ENCODE results near the gene TMTC2.

Gene TMTC2

DNA sequence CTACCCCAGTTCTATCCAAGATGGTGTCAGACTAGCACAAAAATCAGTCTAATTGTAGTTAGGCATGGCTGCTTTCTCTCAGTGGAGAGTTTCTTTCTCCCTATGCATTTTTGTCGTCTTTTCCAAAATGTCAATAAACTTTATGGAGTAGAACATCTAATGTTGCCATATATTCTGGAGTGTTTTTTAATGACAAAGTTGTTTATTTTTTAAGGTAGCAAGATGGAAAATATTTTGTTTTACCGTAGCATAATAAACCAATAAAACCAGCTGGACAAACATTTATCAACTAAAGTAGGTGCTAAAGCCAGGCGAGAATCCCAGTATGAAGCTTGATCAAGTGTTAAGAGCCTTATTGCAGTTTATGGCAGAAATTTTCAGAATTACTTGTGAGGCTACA, 146.3 kb downstream of the TMTC2 start:
- no peak for TF ChIP-seq EGR1 (IDR thresholded peaks at IDR 0.05)
- TF ChIP-seq RAD21 (IDR thresholded peaks at IDR 0.05; ENCODE audit: low read depth): no peak
- TF ChIP-seq TAF1 (IDR thresholded peaks at IDR 0.05; ENCODE audit: low read depth): no peak

DNA sequence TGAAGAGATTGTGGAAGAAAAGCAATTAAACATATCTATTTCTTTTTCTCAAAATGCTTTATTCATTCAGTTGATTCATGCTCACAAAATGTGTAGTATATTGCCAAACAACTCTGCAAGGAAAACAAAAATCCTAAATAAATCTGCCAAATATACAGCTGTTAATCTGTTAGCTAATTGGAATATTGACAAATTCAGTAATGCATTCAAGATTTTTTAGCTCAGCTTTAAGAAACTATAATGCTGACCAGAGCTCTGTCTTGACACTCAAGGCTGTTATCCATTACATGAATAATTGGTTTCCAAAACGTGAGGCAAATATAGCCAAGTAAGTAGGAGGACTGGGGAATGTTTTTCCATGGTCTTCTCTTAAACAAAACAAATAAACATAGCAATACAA, 146.8 kb downstream of the TMTC2 start:
- no peak for TF ChIP-seq CREB1 (IDR thresholded peaks at IDR 0.05; ENCODE audit: low read depth)
- TF ChIP-seq TCF12 (IDR thresholded peaks at IDR 0.05; ENCODE audit: low read depth): no peak
- no peak for TF ChIP-seq EP300 (IDR thresholded peaks at IDR 0.05; ENCODE audit: borderline replicate concordance)
- TF ChIP-seq, protein P1, sequence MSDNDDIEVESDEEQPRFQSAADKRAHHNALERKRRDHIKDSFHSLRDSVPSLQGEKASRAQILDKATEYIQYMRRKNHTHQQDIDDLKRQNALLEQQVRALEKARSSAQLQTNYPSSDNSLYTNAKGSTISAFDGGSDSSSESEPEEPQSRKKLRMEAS (IDR thresholded peaks at IDR 0.05): no peak
- TF ChIP-seq, protein P2, sequence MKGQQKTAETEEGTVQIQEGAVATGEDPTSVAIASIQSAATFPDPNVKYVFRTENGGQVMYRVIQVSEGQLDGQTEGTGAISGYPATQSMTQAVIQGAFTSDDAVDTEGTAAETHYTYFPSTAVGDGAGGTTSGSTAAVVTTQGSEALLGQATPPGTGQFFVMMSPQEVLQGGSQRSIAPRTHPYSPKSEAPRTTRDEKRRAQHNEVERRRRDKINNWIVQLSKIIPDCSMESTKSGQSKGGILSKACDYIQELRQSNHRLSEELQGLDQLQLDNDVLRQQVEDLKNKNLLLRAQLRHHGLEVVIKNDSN (IDR thresholded peaks at IDR 0.05): no peak
- TF ChIP-seq, protein P3, sequence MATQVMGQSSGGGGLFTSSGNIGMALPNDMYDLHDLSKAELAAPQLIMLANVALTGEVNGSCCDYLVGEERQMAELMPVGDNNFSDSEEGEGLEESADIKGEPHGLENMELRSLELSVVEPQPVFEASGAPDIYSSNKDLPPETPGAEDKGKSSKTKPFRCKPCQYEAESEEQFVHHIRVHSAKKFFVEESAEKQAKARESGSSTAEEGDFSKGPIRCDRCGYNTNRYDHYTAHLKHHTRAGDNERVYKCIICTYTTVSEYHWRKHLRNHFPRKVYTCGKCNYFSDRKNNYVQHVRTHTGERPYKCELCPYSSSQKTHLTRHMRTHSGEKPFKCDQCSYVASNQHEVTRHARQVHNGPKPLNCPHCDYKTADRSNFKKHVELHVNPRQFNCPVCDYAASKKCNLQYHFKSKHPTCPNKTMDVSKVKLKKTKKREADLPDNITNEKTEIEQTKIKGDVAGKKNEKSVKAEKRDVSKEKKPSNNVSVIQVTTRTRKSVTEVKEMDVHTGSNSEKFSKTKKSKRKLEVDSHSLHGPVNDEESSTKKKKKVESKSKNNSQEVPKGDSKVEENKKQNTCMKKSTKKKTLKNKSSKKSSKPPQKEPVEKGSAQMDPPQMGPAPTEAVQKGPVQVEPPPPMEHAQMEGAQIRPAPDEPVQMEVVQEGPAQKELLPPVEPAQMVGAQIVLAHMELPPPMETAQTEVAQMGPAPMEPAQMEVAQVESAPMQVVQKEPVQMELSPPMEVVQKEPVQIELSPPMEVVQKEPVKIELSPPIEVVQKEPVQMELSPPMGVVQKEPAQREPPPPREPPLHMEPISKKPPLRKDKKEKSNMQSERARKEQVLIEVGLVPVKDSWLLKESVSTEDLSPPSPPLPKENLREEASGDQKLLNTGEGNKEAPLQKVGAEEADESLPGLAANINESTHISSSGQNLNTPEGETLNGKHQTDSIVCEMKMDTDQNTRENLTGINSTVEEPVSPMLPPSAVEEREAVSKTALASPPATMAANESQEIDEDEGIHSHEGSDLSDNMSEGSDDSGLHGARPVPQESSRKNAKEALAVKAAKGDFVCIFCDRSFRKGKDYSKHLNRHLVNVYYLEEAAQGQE (IDR thresholded peaks at IDR 0.05; ENCODE audit: low read depth): no peak
- no peak for TF ChIP-seq EGR1 (IDR thresholded peaks at IDR 0.05)
- TF ChIP-seq YY1 (IDR thresholded peaks at IDR 0.05; ENCODE audit: low read depth): no peak
- TF ChIP-seq CEBPB (IDR thresholded peaks at IDR 0.05): no peak
- no peak for TF ChIP-seq TEAD4 (IDR thresholded peaks at IDR 0.05)
- TF ChIP-seq NFIC (IDR thresholded peaks at IDR 0.05): no peak
- TF ChIP-seq FOXM1 (IDR thresholded peaks at IDR 0.05; ENCODE audit: borderline replicate concordance, low read depth): no peak
- no peak for TF ChIP-seq ZBTB7A (IDR thresholded peaks at IDR 0.05; ENCODE audit: low read depth)
- no peak for TF ChIP-seq RAD21 (IDR thresholded peaks at IDR 0.05; ENCODE audit: low read depth)
- no peak for TF ChIP-seq TAF1 (IDR thresholded peaks at IDR 0.05; ENCODE audit: low read depth)

DNA sequence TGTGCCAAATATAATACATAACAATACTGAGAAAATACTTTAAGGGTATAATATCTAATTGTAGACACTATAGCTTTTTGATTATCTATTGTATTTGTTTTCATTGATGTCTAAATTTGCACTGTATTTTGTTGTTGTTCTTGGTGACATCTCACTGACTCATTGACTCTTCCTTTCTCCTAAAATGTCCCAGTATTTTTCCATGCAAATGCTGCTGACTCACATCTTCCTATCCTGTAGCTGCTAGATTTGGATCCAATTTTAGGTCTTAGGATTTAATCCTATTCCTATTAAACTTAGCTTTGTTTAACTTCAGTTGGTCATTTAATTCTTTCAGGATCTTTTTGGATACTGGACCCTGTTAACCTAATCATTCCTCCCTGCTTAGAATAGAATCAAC, 148.5 kb downstream of the TMTC2 start:
- TF ChIP-seq TAF1 (IDR thresholded peaks at IDR 0.05; ENCODE audit: low read depth) (no peak), TEAD4 (IDR thresholded peaks at IDR 0.05) (no peak), FOXM1 (IDR thresholded peaks at IDR 0.05; ENCODE audit: borderline replicate concordance, low read depth) (no peak), CEBPB (IDR thresholded peaks at IDR 0.05) (no peak), YY1 (IDR thresholded peaks at IDR 0.05; ENCODE audit: low read depth) (no peak), NFIC (IDR thresholded peaks at IDR 0.05) (no peak), TCF12 (IDR thresholded peaks at IDR 0.05; ENCODE audit: low read depth) (no peak), EP300 (IDR thresholded peaks at IDR 0.05; ENCODE audit: borderline replicate concordance) (no peak)
- TF ChIP-seq, protein P2 (IDR thresholded peaks at IDR 0.05): no peak
- TF ChIP-seq, protein P3 (IDR thresholded peaks at IDR 0.05; ENCODE audit: low read depth): no peak
- TF ChIP-seq, protein P1 (IDR thresholded peaks at IDR 0.05): no peak

DNA sequence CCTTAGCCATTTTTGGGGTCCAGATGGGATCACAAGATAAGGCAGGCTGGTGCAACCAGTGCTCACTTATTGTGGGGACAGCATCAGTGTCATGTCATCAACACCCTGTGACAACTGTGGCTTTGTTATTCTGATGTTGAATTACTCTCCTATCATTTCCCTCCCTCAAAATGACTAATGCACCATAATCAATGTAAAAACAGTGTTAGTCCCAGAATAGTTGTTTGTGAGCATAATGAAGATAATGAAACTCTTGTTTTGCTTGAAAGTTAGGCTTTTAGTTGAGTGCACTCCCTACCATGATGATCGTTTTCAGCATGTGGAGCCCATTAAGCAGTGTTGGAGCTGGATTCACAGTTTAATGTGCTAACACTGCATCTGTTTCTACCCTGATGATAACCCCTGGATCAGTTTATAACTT, 151.4 kb downstream of the TMTC2 start:
- TF ChIP-seq CEBPB (IDR thresholded peaks at IDR 0.05): no peak
- TF ChIP-seq NFIC (IDR thresholded peaks at IDR 0.05): no peak
- TF ChIP-seq ZBTB7A (IDR thresholded peaks at IDR 0.05; ENCODE audit: low read depth): no peak
- no peak for TF ChIP-seq EGR1 (IDR thresholded peaks at IDR 0.05)
- TF ChIP-seq FOXM1 (IDR thresholded peaks at IDR 0.05; ENCODE audit: borderline replicate concordance, low read depth): no peak
- no peak for TF ChIP-seq RAD21 (IDR thresholded peaks at IDR 0.05; ENCODE audit: low read depth)
- TF ChIP-seq TEAD4 (IDR thresholded peaks at IDR 0.05): no peak
- TF ChIP-seq TAF1 (IDR thresholded peaks at IDR 0.05; ENCODE audit: low read depth): no peak
- TF ChIP-seq YY1 (IDR thresholded peaks at IDR 0.05; ENCODE audit: low read depth): no peak
- TF ChIP-seq, protein P2 (IDR thresholded peaks at IDR 0.05): no peak
- TF ChIP-seq, protein P3 (IDR thresholded peaks at IDR 0.05; ENCODE audit: low read depth): no peak
- TF ChIP-seq TCF12 (IDR thresholded peaks at IDR 0.05; ENCODE audit: low read depth): no peak
- TF ChIP-seq, protein P1 (IDR thresholded peaks at IDR 0.05): no peak
- no peak for TF ChIP-seq EP300 (IDR thresholded peaks at IDR 0.05; ENCODE audit: borderline replicate concordance)
- no peak for TF ChIP-seq CREB1 (IDR thresholded peaks at IDR 0.05; ENCODE audit: low read depth)
